ENCODE data around the gene WSB1. TPM values are rescaled to one million over a fixed set of nuclear protein-coding genes. Genes with fewer than 3 reads are reported as not detected.
A peak's percentile ranks its signal among the peaks of the same experiment; 100 is the strongest.
"Not testable (repeated sequence)": the region's sequence is repeated elsewhere in the genome, so short reads cannot be mapped to it uniquely, and the experiment has no call there.

WSB1 gene
- total RNA-seq, 1 experiment from 2014 or later, result 60.7 TPM

- no peak overlapping the region for H3K4me3 Mint-ChIP-seq (ENCODE audit: low read depth, unreplicated experiment)
- CTCF ChIA-PET, result no interaction called here
- TF ChIP-seq CTCF (IDR thresholded peaks at IDR 0.05; ENCODE audit: unreplicated experiment), result no peak
- intact Hi-C loops (cut with micrococcal nuclease; ENCODE audit: unreplicated experiment), result no loop called here
- no TSS peak for BruUV-seq (replicated peaks)
- peak overlapping the region; percentile 75 for H3K27ac Mint-ChIP-seq (ENCODE audit: unreplicated experiment)
- peaks cover 26% of the 10 kb centered on the region for H3K27me3 Mint-ChIP-seq (ENCODE audit: unreplicated experiment)
- H3K4me1 Mint-ChIP-seq (ENCODE audit: low read depth, unreplicated experiment), result peaks cover 48% of the 10 kb centered on the region
- H3K9me3 Mint-ChIP-seq (ENCODE audit: low read depth, unreplicated experiment), result peaks cover 3% of the 10 kb centered on the region
- peak; percentile 70 for DNase-seq
- peaks cover 14% of the 10 kb centered on the region for H3K36me3 Mint-ChIP-seq (ENCODE audit: insufficient read depth, unreplicated experiment)
Measured at GRCh38 chr17:27247071-27247957, 46.6 kb upstream of the WSB1 start.

- CTCF ChIA-PET, result no interaction called here
- H3K4me3 Mint-ChIP-seq (ENCODE audit: low read depth, unreplicated experiment), result no peak overlapping the region
- TF ChIP-seq CTCF (IDR thresholded peaks at IDR 0.05; ENCODE audit: unreplicated experiment), result no peak
- BruUV-seq (replicated peaks), result no TSS peak
- peaks cover 31% of the 10 kb centered on the region for H3K27me3 Mint-ChIP-seq (ENCODE audit: unreplicated experiment)
- intact Hi-C loops (cut with micrococcal nuclease; ENCODE audit: unreplicated experiment), result no loop called here
- no peak for DNase-seq
- H3K4me1 Mint-ChIP-seq (ENCODE audit: low read depth, unreplicated experiment), result peaks cover 41% of the 10 kb centered on the region
- H3K9me3 Mint-ChIP-seq (ENCODE audit: low read depth, unreplicated experiment), result peaks cover 3% of the 10 kb centered on the region
- peak overlapping the region; percentile 75 for H3K27ac Mint-ChIP-seq (ENCODE audit: unreplicated experiment)
- peaks cover 11% of the 10 kb centered on the region for H3K36me3 Mint-ChIP-seq (ENCODE audit: insufficient read depth, unreplicated experiment)
Measured at GRCh38 chr17:27247958-27248342, 46.0 kb upstream of the WSB1 start.

GRCh38 chr17:27250791-27251190 is 43.1 kb upstream of the WSB1 start:
- Mint-ChIP-seq H3K4me1 (ENCODE audit: low read depth, unreplicated experiment) (peaks cover 13% of the 10 kb centered on the region), H3K27me3 (ENCODE audit: unreplicated experiment) (peaks cover 31% of the 10 kb centered on the region)
- DNase-seq; H3K4me3 Mint-ChIP-seq (ENCODE audit: low read depth, unreplicated experiment); intact Hi-C loops (cut with micrococcal nuclease; ENCODE audit: unreplicated experiment); CTCF ChIA-PET; H3K9me3 Mint-ChIP-seq (ENCODE audit: low read depth, unreplicated experiment); H3K36me3 Mint-ChIP-seq (ENCODE audit: insufficient read depth, unreplicated experiment); BruUV-seq (replicated peaks); H3K27ac Mint-ChIP-seq (ENCODE audit: unreplicated experiment): not testable (repeated sequence)

- H3K27me3 Mint-ChIP-seq (ENCODE audit: unreplicated experiment), result peaks cover 31% of the 10 kb centered on the region
- H3K4me3 Mint-ChIP-seq (ENCODE audit: low read depth, unreplicated experiment); H3K4me1 Mint-ChIP-seq (ENCODE audit: low read depth, unreplicated experiment); H3K36me3 Mint-ChIP-seq (ENCODE audit: insufficient read depth, unreplicated experiment); H3K27ac Mint-ChIP-seq (ENCODE audit: unreplicated experiment); BruUV-seq (replicated peaks); H3K9me3 Mint-ChIP-seq (ENCODE audit: low read depth, unreplicated experiment); CTCF ChIA-PET; intact Hi-C loops (cut with micrococcal nuclease; ENCODE audit: unreplicated experiment); DNase-seq: not testable (repeated sequence)
Measured at GRCh38 chr17:27254802-27255201, 39.1 kb upstream of the WSB1 start.

GRCh38 chr17:27256225-27257030 is 37.5 kb upstream of the WSB1 start:
- H3K27ac Mint-ChIP-seq (ENCODE audit: unreplicated experiment), result no peak overlapping the region
- BruUV-seq (replicated peaks), result no TSS peak
- no peak for TF ChIP-seq CTCF (IDR thresholded peaks at IDR 0.05; ENCODE audit: unreplicated experiment)
- no peaks in the 10 kb centered on the region for H3K36me3 Mint-ChIP-seq (ENCODE audit: insufficient read depth, unreplicated experiment)
- H3K27me3 Mint-ChIP-seq (ENCODE audit: unreplicated experiment), result peaks cover 15% of the 10 kb centered on the region
- no peaks in the 10 kb centered on the region for H3K9me3 Mint-ChIP-seq (ENCODE audit: low read depth, unreplicated experiment)
- no peak overlapping the region for H3K4me3 Mint-ChIP-seq (ENCODE audit: low read depth, unreplicated experiment)
- intact Hi-C loops (cut with micrococcal nuclease; ENCODE audit: unreplicated experiment), result no loop called here
- no peak for DNase-seq
- CTCF ChIA-PET, result no interaction called here
- H3K4me1 Mint-ChIP-seq (ENCODE audit: low read depth, unreplicated experiment), result no peaks in the 10 kb centered on the region

Data from Calu3 (cell line).